Measurements from ENCODE around the gene ATP8B4. TPM values are rescaled to one million over a fixed set of nuclear protein-coding genes. Genes with fewer than 3 reads are reported as not detected.

The ATP8B4 gene
- polyA plus RNA-seq, 1 donor (not counting 4 experiments of a cell fraction or from before 2014, with no cell fraction given) = 0.05 TPM

GRCh38 chr15:50003786-50004334 lies 115.2 kb downstream of the ATP8B4 start:
- H4K20me1 ChIP-seq (ENCODE audit: control insufficient read depth, extremely low read depth, insufficient read depth, low read length) = no peaks in the 10 kb centered on the region
- H3K4me3 ChIP-seq (ENCODE audit: control insufficient read depth in 2 of 3, extremely low read depth in 1 of 3, insufficient read depth in 2 of 3, low read depth in 1 of 3, low read length in 3 of 3) = no peak overlapping the region
- no peak overlapping the region for H3K27ac ChIP-seq (ENCODE audit: control insufficient read depth, insufficient read depth, low read length)
- H3K36me3 ChIP-seq (ENCODE audit: control insufficient read depth in 2 of 2, extremely low read depth in 1 of 2, insufficient read depth in 2 of 2, low read length in 2 of 2) = no peaks in the 10 kb centered on the region
- no peaks in the 10 kb centered on the region for H3K27me3 ChIP-seq (ENCODE audit: control insufficient read depth, extremely low read depth, insufficient read depth, low read length)
- no peaks in the 10 kb centered on the region for H3K79me2 ChIP-seq (ENCODE audit: control insufficient read depth, insufficient read depth, low read length)
- no peak overlapping the region for H3K9ac ChIP-seq (ENCODE audit: control insufficient read depth, extremely low read depth, insufficient read depth, low read length)
- DNase-seq (ENCODE audit: low read depth, low spot score) (peak; percentile 4), FAIRE-seq (no peak)
- no peaks in the 10 kb centered on the region for H3K9me3 ChIP-seq (ENCODE audit: control insufficient read depth, low read depth, low read length)
- dilution Hi-C loops (cut with MboI; ENCODE audit: extremely low pct_ligation_motif_present, low sequenced_read_pairs) = no loop called here
- peak; percentile 76 to 94 (median 80) for TF ChIP-seq CTCF (optimal IDR thresholded peaks at IDR 0.05 in 1 of 3, IDR thresholded peaks at IDR 0.05 in 1 of 3, conservative IDR thresholded peaks at IDR 0.05 in 1 of 3; ENCODE audit: extremely low read depth in 1 of 3, insufficient read depth in 2 of 3, low read length in 3 of 3)
- no peak for TF ChIP-seq EZH2 (IDR thresholded peaks at IDR 0.05; ENCODE audit: low read length)
- no peak overlapping the region for H2AFZ ChIP-seq (ENCODE audit: control insufficient read depth, low read length)
- H3K9me1 ChIP-seq (ENCODE audit: control insufficient read depth, extremely low read depth, insufficient read depth, low read length) = no peaks in the 10 kb centered on the region
- H3K4me2 ChIP-seq (ENCODE audit: control insufficient read depth, extremely low read depth, insufficient read depth, low read depth, low read length) = no peak overlapping the region
- no peaks in the 10 kb centered on the region for H3K4me1 ChIP-seq (ENCODE audit: control insufficient read depth, extremely low read depth, insufficient read depth, low read length)

- H3K27ac ChIP-seq (ENCODE audit: control insufficient read depth, insufficient read depth, low read length) = no peak overlapping the region
- H4K20me1 ChIP-seq (ENCODE audit: control insufficient read depth, extremely low read depth, insufficient read depth, low read length) = no peaks in the 10 kb centered on the region
- no peaks in the 10 kb centered on the region for H3K27me3 ChIP-seq (ENCODE audit: control insufficient read depth, extremely low read depth, insufficient read depth, low read length)
- H3K4me1 ChIP-seq (ENCODE audit: control insufficient read depth, extremely low read depth, insufficient read depth, low read length) = no peaks in the 10 kb centered on the region
- DNase-seq (ENCODE audit: low read depth, low spot score) (no peak), FAIRE-seq (no peak)
- no peak overlapping the region for H2AFZ ChIP-seq (ENCODE audit: control insufficient read depth, low read length)
- H3K79me2 ChIP-seq (ENCODE audit: control insufficient read depth, insufficient read depth, low read length) = no peaks in the 10 kb centered on the region
- H3K9ac ChIP-seq (ENCODE audit: control insufficient read depth, extremely low read depth, insufficient read depth, low read length) = no peak overlapping the region
- no peaks in the 10 kb centered on the region for H3K9me3 ChIP-seq (ENCODE audit: control insufficient read depth, low read depth, low read length)
- no peak overlapping the region for H3K4me3 ChIP-seq (ENCODE audit: control insufficient read depth in 2 of 3, extremely low read depth in 1 of 3, insufficient read depth in 2 of 3, low read depth in 1 of 3, low read length in 3 of 3)
- no peak for TF ChIP-seq CTCF (optimal IDR thresholded peaks at IDR 0.05 in 1 of 3, IDR thresholded peaks at IDR 0.05 in 1 of 3, conservative IDR thresholded peaks at IDR 0.05 in 1 of 3; ENCODE audit: extremely low read depth in 1 of 3, insufficient read depth in 2 of 3, low read length in 3 of 3)
- no peak for TF ChIP-seq EZH2 (IDR thresholded peaks at IDR 0.05; ENCODE audit: low read length)
- no peaks in the 10 kb centered on the region for H3K9me1 ChIP-seq (ENCODE audit: control insufficient read depth, extremely low read depth, insufficient read depth, low read length)
- dilution Hi-C loops (cut with MboI; ENCODE audit: extremely low pct_ligation_motif_present, low sequenced_read_pairs) = no loop called here
- no peak overlapping the region for H3K4me2 ChIP-seq (ENCODE audit: control insufficient read depth, extremely low read depth, insufficient read depth, low read depth, low read length)
- H3K36me3 ChIP-seq (ENCODE audit: control insufficient read depth in 2 of 2, extremely low read depth in 1 of 2, insufficient read depth in 2 of 2, low read length in 2 of 2) = no peaks in the 10 kb centered on the region
These were observed 127.4 kb downstream of the ATP8B4 start for GRCh38 chr15:49991587-49991986.
